ENCODE results near the gene IGF2BP2. TPM values are rescaled to one million over a fixed set of nuclear protein-coding genes. Genes with fewer than 3 reads are reported as not detected.

The IGF2BP2 gene
- total and polyA plus RNA-seq, 2 of the 4 experiments (the other 2 are of a cell fraction): 23.4 to 88.2 TPM

- dilution Hi-C loops (cut with HindIII; ENCODE audit: low sequenced_read_pairs, unreplicated experiment): no loop called here
- CTCF ChIA-PET: no interaction called here
These were observed 191.8 kb downstream of the IGF2BP2 start for GRCh38 chr3:185632996-185633395.

More at GRCh38 chr3:185632996-185633395, 191.8 kb downstream of the IGF2BP2 start:
- no peak overlapping the region for H3K56ac ChIP-seq (ENCODE audit: extremely low read depth, insufficient read depth, low read length)
- no peak overlapping the region for H4K5ac ChIP-seq (ENCODE audit: low read depth, low read length)
- no peak overlapping the region for H2BK20ac ChIP-seq (ENCODE audit: low read depth, low read length)
- H2BK120ac ChIP-seq (ENCODE audit: low read depth, low read length): no peak overlapping the region
- intact Hi-C loops (cut with micrococcal nuclease) (no loop called here), in situ Hi-C loops (cut with MboI; ENCODE audit: low sequenced_read_pairs) (no loop called here)
- H4K20me1 ChIP-seq (ENCODE audit: insufficient read depth, low read length): no peaks in the 10 kb centered on the region
- no peak overlapping the region for H2AFZ ChIP-seq (replicated peaks; ENCODE audit: low read length, poor library complexity)
- H2BK5ac ChIP-seq (ENCODE audit: low read depth, low read length, poor library complexity, severe bottlenecking): no peak overlapping the region
- H3K23ac ChIP-seq (ENCODE audit: low read depth, low read length): no peak overlapping the region
- no peak overlapping the region for H3K4me2 ChIP-seq (ENCODE audit: low read depth, low read length)
- H3K27ac ChIP-seq (ENCODE audit: insufficient read depth, low read length): no peak overlapping the region
- H4K91ac ChIP-seq (ENCODE audit: insufficient read depth, low read depth, low read length): no peak overlapping the region
- no CpG with 5 or more reads among the region's 4 CpGs for WGBS, 2 experiments (ENCODE audit: extremely low coverage in 2 of 2, insufficient read length in 1 of 2)
- H3K4me1 ChIP-seq (ENCODE audit: control insufficient read depth, insufficient read depth, low read length): peaks cover 7% of the 10 kb centered on the region
- H3K9me1 ChIP-seq (ENCODE audit: insufficient read depth, low read length): peaks cover 7% of the 10 kb centered on the region
- H3K36me3 ChIP-seq (ENCODE audit: control insufficient read depth, insufficient read depth, low read length): 0 out of 2 replicates have a peak, but pooled peaks cover 4% of the 10 kb centered on the region
- no peaks in the 10 kb centered on the region for H3K79me1 ChIP-seq (ENCODE audit: low read depth in 1 of 2, low read length in 2 of 2)
- H3K18ac ChIP-seq (ENCODE audit: low read depth, low read length): no peak overlapping the region
- H3K9ac ChIP-seq (ENCODE audit: low read depth, low read length): no peak overlapping the region
- no peaks in the 10 kb centered on the region for H3K9me3 ChIP-seq (ENCODE audit: control insufficient read depth, insufficient read depth, low read length)
- H3K4ac ChIP-seq (ENCODE audit: low read depth, low read length): no peak overlapping the region
- no peak overlapping the region for H4K8ac ChIP-seq (ENCODE audit: low read depth in 2 of 2, low read length in 2 of 2)
- H3K14ac ChIP-seq (replicated peaks; ENCODE audit: low read depth, low read length): no peak overlapping the region
- no peak overlapping the region for H2AK9ac ChIP-seq (replicated peaks; ENCODE audit: low read depth, low read length, poor library complexity)
- BruUV-seq (replicated peaks): no TSS peak
- POLR2A ChIA-PET (ENCODE audit: unreplicated experiment): interaction anchor here (0.5 kb wide), 1 partner anchor 129 kb away, joined by 3 read pairs; no protein-coding TSS in a partner anchor
- no peak for TF ChIP-seq BHLHE40 (IDR thresholded peaks at IDR 0.05; ENCODE audit: low read depth, low read length)
- no peak for TF ChIP-seq MAZ (IDR thresholded peaks at IDR 0.05; ENCODE audit: borderline replicate concordance, low read depth, low read length)
- DNase-seq: no peak
- no peak overlapping the region for H2BK15ac ChIP-seq (ENCODE audit: low read depth, low read length)
- H3K27me3 ChIP-seq (ENCODE audit: control insufficient read depth, insufficient read depth, low read length): no peaks in the 10 kb centered on the region
- no peak for ATAC-seq (ENCODE audit: low read depth)
- no peak overlapping the region for H2AK5ac ChIP-seq (ENCODE audit: low read depth, low read length)
- no peak overlapping the region for H3K4me3 ChIP-seq (ENCODE audit: insufficient read depth, low read depth, low read length)
